Measurements from ENCODE around the gene STRA6.

- TF ChIP-seq CTCF (conservative IDR thresholded peaks at IDR 0.05; ENCODE audit: low read depth, low read length) (no peak), EZH2phosphoT487 (IDR thresholded peaks at IDR 0.05; ENCODE audit: borderline replicate concordance, low read length) (no peak), EZH2 (IDR thresholded peaks at IDR 0.05; ENCODE audit: low read length, unreplicated experiment) (no peak)
Observed at GRCh38 chr15:74243431-74243830, 40.8 kb upstream of the STRA6 start.
